Lung (tissue), 12 donors: ENCODE data around the gene ATP5PO. TPM values are rescaled to one million over a fixed set of nuclear protein-coding genes. Genes with fewer than 3 reads are reported as not detected.

Experiments
- ATAC-seq: fragments of 200-7000 bp; cut with Tn5 transposase; one replicate; pipeline ENCODE4 v1.9.1; 2020; ENCODE audit warnings: moderate number of reproducible peaks; ENCODE audit not compliant: insufficient read depth, low FRiP score
- DNase-seq, 3 donors: peaks; one replicate each; pipeline ENCODE4 v3.0.0-alpha.2; 2013 to 2017
- H3K27ac ChIP-seq, 2 donors: one replicate each; pipeline ENCODE4 v1.5.1; 2013; ENCODE audit warnings: mild to moderate bottlenecking in 2 of 2, moderate library complexity in 2 of 2, control low read depth in 1 of 2, inconsistent platforms in 1 of 2, low read depth in 1 of 2, low read length in 1 of 2
- H3K27me3 ChIP-seq, 3 donors: one replicate each; pipeline ENCODE4 v1.5.1; 2013; ENCODE audit warnings: low read length in 2 of 3; ENCODE audit not compliant: control insufficient read depth in 3 of 3, insufficient read depth in 3 of 3
- H3K36me3 ChIP-seq, 4 donors: one replicate each; pipeline ENCODE4 v1.5.1; 2013; ENCODE audit warnings: low read length in 4 of 4, mild to moderate bottlenecking in 1 of 4, moderate library complexity in 1 of 4; ENCODE audit not compliant: control insufficient read depth in 4 of 4, insufficient read depth in 4 of 4
- H3K4me1 ChIP-seq, 5 donors: one replicate each; pipeline ENCODE4 v1.5.1; 2013; ENCODE audit warnings: low read length in 5 of 5, mild to moderate bottlenecking in 2 of 5, moderate library complexity in 1 of 5; ENCODE audit not compliant: control insufficient read depth in 5 of 5, insufficient read depth in 5 of 5
- H3K4me3 ChIP-seq: one replicate; pipeline ENCODE4 v1.5.1; 2013; ENCODE audit warnings: mild to moderate bottlenecking, control low read depth, moderate library complexity
- H3K9ac ChIP-seq, 2 donors: one replicate each; pipeline ENCODE4 v1.5.1; 2013; ENCODE audit warnings: low read length in 2 of 2, control low read depth in 1 of 2; ENCODE audit not compliant: insufficient read depth in 1 of 2
- H3K9me3 ChIP-seq, 4 donors: one replicate each; pipeline ENCODE4 v1.5.1; 2013; ENCODE audit warnings: low read length in 3 of 4, mild to moderate bottlenecking in 1 of 4, moderate library complexity in 1 of 4; ENCODE audit not compliant: control insufficient read depth in 4 of 4, insufficient read depth in 3 of 4
- WGBS, 2 donors: extraction: QIAGEN DNeasy Blood & Tissue Kit; methylation state at CpG; one replicate each; pipeline ENCODE4 v1.1.7; 2013; 5-methylcytosine and 5-hydroxymethylcytosine counted together
- polyA plus RNA-seq, 2 donors: library from polyadenylated mRNA; stranded (reverse); fragments of 200-250 nt; gene quantifications; one replicate each; pipeline ENCODE4 v1.2.1, GENCODE V29; 2013
- total RNA-seq, 2 donors: library from RNA; depleted of rRNA in 1 of 2; stranded (reverse); fragments of >200 nt in 1 of 2; gene quantifications; one replicate each; pipeline ENCODE4 v1.2.1, GENCODE V29; 2014 to 2021
- TF ChIP-seq, protein P1 (sequence below): IDR thresholded peaks from 2 replicates; pipeline ENCODE4 v1.5.1; 2012; ENCODE audit warnings: mild to moderate bottlenecking; ENCODE audit errors: control extremely low read depth, extremely low read depth
- donor health status: control.
- donor health status: control.
- donor health status: Bipolar disorder and iron deficiency.
- donor health status: healthy.
- donor health status: DM: yes; HTN: yes; CAD: no.

The ATP5PO gene
- total and polyA plus RNA-seq, 4 donors = 146 to 287 (median 175) TPM

DNA sequence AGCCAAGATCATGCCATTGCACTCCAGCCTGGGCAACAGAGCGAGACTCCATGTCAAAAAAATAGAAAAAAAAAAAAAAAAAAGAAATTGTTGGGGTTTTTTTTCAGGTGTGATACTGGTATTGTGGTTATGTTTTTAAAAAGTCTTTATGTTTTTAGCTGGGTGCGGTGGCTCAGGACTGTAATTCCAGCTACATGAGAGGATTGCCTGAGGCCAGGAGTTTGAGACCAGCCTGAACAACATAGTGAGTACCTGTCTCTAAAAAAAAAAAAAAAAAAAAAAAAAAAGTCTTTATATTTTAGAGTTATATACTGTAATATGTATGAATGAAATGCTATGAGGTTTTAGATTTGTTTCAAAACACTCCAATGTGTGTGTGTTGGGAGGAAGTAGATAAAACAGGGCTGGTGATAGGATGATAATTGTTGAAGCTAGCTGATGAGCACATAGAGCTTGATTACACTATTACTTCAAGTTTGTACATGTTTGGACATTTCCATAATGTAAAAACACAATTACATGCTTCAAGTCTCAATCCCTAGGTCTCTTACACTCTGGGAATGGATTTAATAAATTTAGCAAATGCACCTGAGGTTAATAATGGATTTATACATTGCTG lies 30.2 kb upstream of the ATP5PO start:
- 93 to 98% methylated on average over 2 of the region's 2 CpGs for WGBS, 2 donors
- Histone ChIP-seq H3K4me1 (peaks cover 0 to 12% (median 0%) of the 10 kb centered on the region in 5 donors), H3K9ac (no peak overlapping the region), H3K9me3 (peaks cover 0 to 4% (median 0%) of the 10 kb centered on the region in 4 donors), H3K36me3 (no peaks in the 10 kb centered on the region), H3K27me3 (no peaks in the 10 kb centered on the region), H3K27ac (no peak overlapping the region), H3K4me3 (no peak overlapping the region)
- DNase-seq = no peak
- ATAC-seq = no peak
- TF ChIP-seq, protein P1, sequence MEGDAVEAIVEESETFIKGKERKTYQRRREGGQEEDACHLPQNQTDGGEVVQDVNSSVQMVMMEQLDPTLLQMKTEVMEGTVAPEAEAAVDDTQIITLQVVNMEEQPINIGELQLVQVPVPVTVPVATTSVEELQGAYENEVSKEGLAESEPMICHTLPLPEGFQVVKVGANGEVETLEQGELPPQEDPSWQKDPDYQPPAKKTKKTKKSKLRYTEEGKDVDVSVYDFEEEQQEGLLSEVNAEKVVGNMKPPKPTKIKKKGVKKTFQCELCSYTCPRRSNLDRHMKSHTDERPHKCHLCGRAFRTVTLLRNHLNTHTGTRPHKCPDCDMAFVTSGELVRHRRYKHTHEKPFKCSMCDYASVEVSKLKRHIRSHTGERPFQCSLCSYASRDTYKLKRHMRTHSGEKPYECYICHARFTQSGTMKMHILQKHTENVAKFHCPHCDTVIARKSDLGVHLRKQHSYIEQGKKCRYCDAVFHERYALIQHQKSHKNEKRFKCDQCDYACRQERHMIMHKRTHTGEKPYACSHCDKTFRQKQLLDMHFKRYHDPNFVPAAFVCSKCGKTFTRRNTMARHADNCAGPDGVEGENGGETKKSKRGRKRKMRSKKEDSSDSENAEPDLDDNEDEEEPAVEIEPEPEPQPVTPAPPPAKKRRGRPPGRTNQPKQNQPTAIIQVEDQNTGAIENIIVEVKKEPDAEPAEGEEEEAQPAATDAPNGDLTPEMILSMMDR = no peak

DNA sequence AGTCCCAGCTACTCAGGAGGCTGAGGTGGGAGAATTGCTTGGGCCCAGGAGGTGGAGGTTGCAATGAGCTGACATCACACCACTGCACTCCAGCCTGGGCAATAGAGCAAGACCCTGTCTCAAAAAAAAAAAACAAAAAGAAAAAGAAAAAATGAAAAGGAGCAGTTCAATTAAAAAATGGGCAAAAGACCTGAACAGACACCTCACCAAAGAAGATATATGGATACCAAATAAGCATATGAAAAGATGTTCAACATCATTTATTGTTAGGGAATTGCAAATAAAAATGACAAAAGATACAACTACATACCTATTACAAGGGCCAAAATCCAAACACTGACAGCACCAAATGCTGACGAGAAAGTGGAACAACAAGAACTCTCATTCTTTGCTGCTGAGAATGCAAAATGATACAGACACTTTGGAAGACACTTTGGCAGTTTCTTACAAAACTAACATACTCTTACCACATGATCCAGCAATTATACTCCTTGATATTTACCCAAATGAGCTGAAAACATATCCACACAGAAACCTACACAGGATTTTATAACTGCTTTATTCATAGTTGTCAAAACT lies 28.7 kb upstream of the ATP5PO start:
- Histone ChIP-seq H3K27ac (no peak overlapping the region), H3K4me1 (peaks cover 0 to 14% (median 0%) of the 10 kb centered on the region in 5 donors), H3K9me3 (peaks cover 0 to 4% (median 0%) of the 10 kb centered on the region in 4 donors), H3K9ac (no peak overlapping the region), H3K27me3 (no peaks in the 10 kb centered on the region), H3K36me3 (no peaks in the 10 kb centered on the region), H3K4me3 (no peak overlapping the region)
- TF ChIP-seq, protein P1 = no peak
- ATAC-seq (no peak), DNase-seq (no peak)
- 89 to 100% methylated on average over 1 of the region's 1 CpG for WGBS, 2 donors

DNA sequence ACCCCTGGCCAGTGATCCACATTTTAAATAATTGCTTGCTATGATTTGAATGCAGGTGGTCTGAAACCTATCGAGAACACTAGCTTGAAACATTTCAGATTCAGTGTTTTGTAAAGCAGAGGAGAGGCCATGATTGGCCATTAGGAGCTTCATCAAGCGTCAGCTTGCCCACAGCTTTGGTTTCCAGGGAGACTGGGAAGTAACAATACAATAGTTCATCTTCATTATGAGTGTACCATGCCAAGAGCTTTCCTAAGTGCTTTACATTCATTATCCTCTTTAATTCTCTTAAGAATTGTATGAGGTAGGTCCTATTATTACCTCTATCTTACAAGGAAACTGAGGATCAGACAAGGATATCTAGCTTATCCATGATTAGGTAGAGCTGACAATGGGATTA lies 27.7 kb upstream of the ATP5PO start:
- Histone ChIP-seq H3K4me1 (peaks cover 0 to 11% (median 0%) of the 10 kb centered on the region in 5 donors), H3K9me3 (peaks cover 0 to 4% (median 0%) of the 10 kb centered on the region in 4 donors), H3K27ac (no peak overlapping the region), H3K4me3 (no peak overlapping the region), H3K9ac (no peak overlapping the region), H3K27me3 (no peaks in the 10 kb centered on the region), H3K36me3 (no peaks in the 10 kb centered on the region)
- DNase-seq (peak in 1 of 3 donors; percentile 30), ATAC-seq (no peak)
- TF ChIP-seq, protein P1 = no peak
- WGBS, 2 donors = 82 to 92% methylated on average over 2 of the region's 2 CpGs
